SK-N-SH (cell line): ENCODE data around the gene FLNA. TPM values are rescaled to one million over a fixed set of nuclear protein-coding genes. Genes with fewer than 3 reads are reported as not detected.
"Not testable (repeated sequence)": the region's sequence is repeated elsewhere in the genome, so short reads cannot be mapped to it uniquely, and the experiment has no call there.

Experiments
- CTCF ChIA-PET: fragments of 300-600, 350-600 bp; formaldehyde crosslinking; extraction: SDS; loops from one replicate; lab custom pipeline; 2021; lab: Yijun Ruan, JAX
- POLR2A ChIA-PET: fragments of 350-600 bp; sonication (Branson Sonifier 250); formaldehyde crosslinking; extraction: SDS; loops from one replicate; lab custom pipeline; 2020; ENCODE audit warnings: antibody characterized with exemption, inconsistent platforms; lab: Yijun Ruan, JAX
- DNase-seq: peaks from one replicate; pipeline ENCODE4 v3.0.0; 2012
- H2AFZ ChIP-seq: fragments of 200-600 bp; sonication (generic); 2 replicates; pipeline ENCODE4 v1.8.1; 2016; ENCODE audit warnings: antibody characterized with exemption, mild to moderate bottlenecking, low read depth
- H3F3A ChIP-seq: fragments of 200-600 bp; sonication (generic); replicated peaks from 2 replicates; pipeline ENCODE3; 2016; ENCODE audit warnings: antibody characterized with exemption, mild to moderate bottlenecking; ENCODE audit not compliant: insufficient read depth
- H3K27ac ChIP-seq, 2 experiments: fragments of 200-500 bp in 1 of 2; fragments of 200-600 bp in 1 of 2; sonication (Bioruptor generic) in 1 of 2; sonication (generic), shearing (Covaris generic) in 1 of 2; 2 replicates each; pipeline versions ENCODE4 v1.5.1 to v1.6.1; 2014 to 2016; ENCODE audit warnings: low read depth in 2 of 2, inconsistent platforms in 1 of 2, low read length in 1 of 2, mild to moderate bottlenecking in 1 of 2, mixed read lengths in 1 of 2
- H3K27me3 ChIP-seq: fragments of 200-600 bp; sonication (generic), shearing (Covaris generic); 2 replicates; pipeline ENCODE4 v1.6.1; 2016; ENCODE audit warnings: mixed run types; ENCODE audit not compliant: insufficient read depth
- H3K36me3 ChIP-seq, 2 experiments: fragments of 200-500 bp in 1 of 2; fragments of 200-600 bp in 1 of 2; sonication (Bioruptor generic) in 1 of 2; sonication (generic) in 1 of 2; replicated peaks in 1 of 2; 2 replicates each; pipeline versions ENCODE3 to v1.5.1; 2014 to 2016; ENCODE audit warnings: low read length in 1 of 2, mild to moderate bottlenecking in 1 of 2; ENCODE audit not compliant: insufficient read depth in 2 of 2, control insufficient read depth in 1 of 2
- H3K4me1 ChIP-seq, 2 experiments: fragments of 200-500 bp in 1 of 2; fragments of 200-600 bp in 1 of 2; sonication (Bioruptor generic) in 1 of 2; sonication (generic), shearing (Covaris generic) in 1 of 2; 2 replicates each; pipeline versions ENCODE4 v1.5.1 to v1.6.1; 2014 to 2016; ENCODE audit warnings: low read depth in 1 of 2, low read length in 1 of 2, mixed run types in 1 of 2; ENCODE audit not compliant: insufficient read depth in 2 of 2, control insufficient read depth in 1 of 2
- H3K4me2 ChIP-seq: fragments of 200-600 bp; sonication (generic), shearing (Covaris generic); 2 replicates; pipeline ENCODE4 v1.6.1; 2017; ENCODE audit warnings: mixed run types
- H3K4me3 ChIP-seq, 2 experiments: fragments of 200-500 bp in 1 of 2; fragments of 200-600 bp in 1 of 2; sonication (Bioruptor generic) in 1 of 2; sonication (generic), shearing (Covaris generic) in 1 of 2; 2 replicates each; pipeline versions ENCODE4 v1.5.1 to v1.8.1; 2014 to 2016; ENCODE audit warnings: low read depth in 2 of 2, inconsistent platforms in 1 of 2, low read length in 1 of 2, mild to moderate bottlenecking in 1 of 2, mixed read lengths in 1 of 2, moderate library complexity in 1 of 2
- H3K79me2 ChIP-seq: fragments of 200-600 bp; sonication (generic); 2 replicates; pipeline ENCODE4 v1.8.1; 2017; ENCODE audit warnings: mild to moderate bottlenecking; ENCODE audit not compliant: insufficient read depth
- H3K9ac ChIP-seq: fragments of 200-600 bp; sonication (generic); 2 replicates; pipeline ENCODE4 v1.6.1; 2017; ENCODE audit warnings: mixed run types
- H3K9me2 ChIP-seq: fragments of 200-600 bp; sonication (generic); 2 replicates; pipeline ENCODE4 v1.6.1; 2017; ENCODE audit warnings: mixed run types
- H3K9me3 ChIP-seq: fragments of 200-600 bp; sonication (generic); 2 replicates; pipeline ENCODE4 v1.6.1; 2017; ENCODE audit warnings: mixed run types, mild to moderate bottlenecking, moderate library complexity
- H4K20me1 ChIP-seq: fragments of 200-600 bp; sonication (generic); 2 replicates; pipeline ENCODE4 v1.6.1; 2017; ENCODE audit warnings: mild to moderate bottlenecking, mixed run types; ENCODE audit not compliant: insufficient read depth
- CHD2 ChIP-seq: fragments of 150-350 bp; IDR thresholded peaks from 2 replicates; pipeline ENCODE4 v1.6.1; 2018; ENCODE audit warnings: low read length; ENCODE audit not compliant: partially characterized antibody
- EZH2phosphoT487 ChIP-seq: fragments of 200-600 bp; sonication (generic); IDR thresholded peaks from 2 replicates; pipeline ENCODE4 v1.6.1; 2017; ENCODE audit warnings: low read depth, mixed run types, mild to moderate bottlenecking, antibody characterized with exemption, moderate library complexity, borderline replicate concordance
- FOXJ3 ChIP-seq: sonication (generic); formaldehyde crosslinking; IDR thresholded peaks from 2 replicates; pipeline ENCODE4 v1.5.1; 2020; ENCODE audit warnings: mild to moderate bottlenecking, missing genetic modification reagents
- JUND ChIP-seq: IDR thresholded peaks from 2 replicates; pipeline ENCODE4 v1.4.0; 2012
- NFIC ChIP-seq: IDR thresholded peaks from 2 replicates; pipeline ENCODE4 v1.4.0; 2012; ENCODE audit warnings: borderline replicate concordance
- RFX5 ChIP-seq: IDR thresholded peaks from 2 replicates; pipeline ENCODE4 v1.6.1; 2012; ENCODE audit warnings: mild to moderate bottlenecking, improper control_type of control experiment, low read length
- SIN3A ChIP-seq: IDR thresholded peaks from 2 replicates; pipeline ENCODE4 v1.6.1; 2012; ENCODE audit warnings: low read depth, mild to moderate bottlenecking, low read length, moderate library complexity, borderline replicate concordance
- TCF12 ChIP-seq: IDR thresholded peaks from 2 replicates; pipeline ENCODE4 v1.4.0; 2012
- USF2 ChIP-seq: fragments of 150-350 bp; IDR thresholded peaks from 2 replicates; pipeline ENCODE4 v1.6.1; 2017; ENCODE audit warnings: antibody characterized with exemption, low read length, low read depth, borderline replicate concordance
- WGBS: methylation state at CpG from one replicate; pipeline ENCODE4 v1.1.6; 2017; ENCODE audit warnings: low lambda C conversion rate; 5-methylcytosine and 5-hydroxymethylcytosine counted together
- polyA plus RNA-seq, 3 experiments: library from polyadenylated mRNA; depleted of rRNA; stranded (reverse); fragments of >200 nt; gene quantifications; 2 replicates each; pipeline ENCODE4 v1.2.3, GENCODE V29; 2012
- TF ChIP-seq, protein P1 (sequence below): IDR thresholded peaks from 2 replicates; pipeline ENCODE4; 2012
- TF ChIP-seq, protein P2 (sequence below): fragments of 150-350 bp; IDR thresholded peaks from 2 replicates; pipeline ENCODE4 v1.6.1; 2016; ENCODE audit warnings: mild to moderate bottlenecking, low read depth, low read length

The FLNA gene
- polyA plus RNA-seq, 1 of the 3 experiments (the other 2 are of a cell fraction) = 550 TPM

DNA sequence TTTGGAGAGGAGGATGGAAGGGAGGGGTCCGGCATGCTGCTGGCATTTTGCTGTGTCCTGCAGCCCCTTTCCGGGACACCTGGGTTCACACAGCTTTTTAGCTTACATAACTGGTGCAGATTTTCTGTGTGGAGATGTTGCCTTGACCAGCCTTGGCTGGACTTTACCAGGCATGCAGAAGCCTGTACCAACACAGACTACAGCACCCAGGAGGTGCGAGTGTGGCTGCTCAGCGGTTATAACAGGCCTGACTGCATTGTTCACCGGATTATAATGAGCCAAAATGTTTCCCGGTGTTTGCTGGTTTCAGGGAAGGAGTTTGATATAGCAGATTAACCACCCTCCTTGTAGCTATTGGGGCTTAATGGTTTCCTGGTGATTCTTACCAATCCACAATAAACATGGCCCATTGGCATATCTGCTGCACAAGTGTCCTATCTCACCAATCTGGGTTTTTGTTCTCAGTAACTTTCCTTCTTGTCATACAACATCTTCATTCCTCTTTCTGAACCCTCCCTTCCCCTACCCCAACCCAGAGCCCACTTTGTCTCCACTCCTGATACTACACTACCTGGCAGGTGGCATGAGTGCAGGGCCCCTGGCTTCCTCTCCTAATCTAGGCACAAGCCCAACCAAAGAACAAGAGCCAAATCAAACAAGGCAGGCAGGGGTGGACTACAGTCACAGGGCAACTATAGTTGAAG, 27.6 kb upstream of the FLNA start:
- no peaks in the 10 kb centered on the region for H3K9me3 ChIP-seq
- ChIA-PET CTCF (interaction anchor here (0.7 kb wide), 1 partner anchor 18 kb away, joined by 3 read pairs; no protein-coding TSS in a partner anchor), POLR2A (interaction anchor here (3.3 kb wide), 1 partner anchor 9 kb away, joined by 25 read pairs; the partner anchor contains the start of genes DNASE1L1 and TAFAZZIN)
- H2AFZ ChIP-seq = no peak overlapping the region
- WGBS = 36% methylated on average over 6 of the region's 6 CpGs
- H3K9ac ChIP-seq = no peak overlapping the region
- H3K27me3 ChIP-seq = no peaks in the 10 kb centered on the region
- peaks cover 0 to 6% of the 10 kb centered on the region in 2 experiments; a peak in 1 of 4 replicates for H3K4me1 ChIP-seq
- DNase-seq = no peak
- peaks cover 24% of the 10 kb centered on the region for H3K79me2 ChIP-seq
- H3K27ac ChIP-seq = peak overlapping the region in 1 of 2 experiments; percentile 96; a peak in 1 of 4 replicates
- H3K9me2 ChIP-seq = no peaks in the 10 kb centered on the region
- H3F3A ChIP-seq = peaks cover 41% of the 10 kb centered on the region
- 0 out of 2 replicates have a peak, but pooled peaks have one; percentile 1 for TF ChIP-seq JUND
- no peak for TF ChIP-seq USF2
- no peak overlapping the region for H3K4me3 ChIP-seq
- peaks cover 34% of the 10 kb centered on the region for H4K20me1 ChIP-seq
- peaks cover 16 to 18% of the 10 kb centered on the region in 2 experiments for H3K36me3 ChIP-seq
- H3K4me2 ChIP-seq = no peak overlapping the region

- Histone ChIP-seq H3K4me2 (no peak overlapping the region), H3K4me3 (no peak overlapping the region), H3K9ac (no peak overlapping the region), H3K27ac (peak overlapping the region in 1 of 2 experiments; percentile 96; a peak in 1 of 4 replicates), H3K4me1 (peaks cover 0 to 6% of the 10 kb centered on the region in 2 experiments; a peak in 1 of 4 replicates), H3F3A (peaks cover 41% of the 10 kb centered on the region), H3K79me2 (peaks cover 22% of the 10 kb centered on the region), H3K9me3 (no peaks in the 10 kb centered on the region), H3K27me3 (no peaks in the 10 kb centered on the region), H3K9me2 (no peaks in the 10 kb centered on the region), H2AFZ (no peak overlapping the region), H4K20me1 (peaks cover 34% of the 10 kb centered on the region), H3K36me3 (peaks cover 16 to 18% of the 10 kb centered on the region in 2 experiments)
- 26% methylated on average over 6 of the region's 6 CpGs for WGBS
- POLR2A ChIA-PET = interaction anchor here (1.0 to 3.3 kb wide), 4 partner anchors 10 to 85 kb away, joined by 3 to 25 read pairs (median 5); partner anchors contain the start of genes DNASE1L1, TAFAZZIN and UBL4A
- CTCF ChIA-PET = interaction anchor here (0.7 kb wide), 1 partner anchor 19 kb away, joined by 3 read pairs; no protein-coding TSS in a partner anchor
- TF ChIP-seq CHD2 (no peak), FOXJ3 (no peak), NFIC (no peak), SIN3A (peak; percentile 71; the same call in 1 of the 2 replicates), TCF12 (no peak), USF2 (no peak), RFX5 (no peak), EZH2phosphoT487 (no peak)
- TF ChIP-seq, protein P1, sequence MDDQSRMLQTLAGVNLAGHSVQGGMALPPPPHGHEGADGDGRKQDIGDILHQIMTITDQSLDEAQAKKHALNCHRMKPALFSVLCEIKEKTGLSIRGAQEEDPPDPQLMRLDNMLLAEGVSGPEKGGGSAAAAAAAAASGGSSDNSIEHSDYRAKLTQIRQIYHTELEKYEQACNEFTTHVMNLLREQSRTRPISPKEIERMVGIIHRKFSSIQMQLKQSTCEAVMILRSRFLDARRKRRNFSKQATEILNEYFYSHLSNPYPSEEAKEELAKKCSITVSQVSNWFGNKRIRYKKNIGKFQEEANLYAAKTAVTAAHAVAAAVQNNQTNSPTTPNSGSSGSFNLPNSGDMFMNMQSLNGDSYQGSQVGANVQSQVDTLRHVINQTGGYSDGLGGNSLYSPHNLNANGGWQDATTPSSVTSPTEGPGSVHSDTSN = peak; percentile 29
- TF ChIP-seq, protein P2, sequence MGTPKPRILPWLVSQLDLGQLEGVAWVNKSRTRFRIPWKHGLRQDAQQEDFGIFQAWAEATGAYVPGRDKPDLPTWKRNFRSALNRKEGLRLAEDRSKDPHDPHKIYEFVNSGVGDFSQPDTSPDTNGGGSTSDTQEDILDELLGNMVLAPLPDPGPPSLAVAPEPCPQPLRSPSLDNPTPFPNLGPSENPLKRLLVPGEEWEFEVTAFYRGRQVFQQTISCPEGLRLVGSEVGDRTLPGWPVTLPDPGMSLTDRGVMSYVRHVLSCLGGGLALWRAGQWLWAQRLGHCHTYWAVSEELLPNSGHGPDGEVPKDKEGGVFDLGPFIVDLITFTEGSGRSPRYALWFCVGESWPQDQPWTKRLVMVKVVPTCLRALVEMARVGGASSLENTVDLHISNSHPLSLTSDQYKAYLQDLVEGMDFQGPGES = no peak
- DNase-seq = no peak
Measured at GRCh38 chrX:154401045-154401799, 26.8 kb upstream of the FLNA start.

DNA sequence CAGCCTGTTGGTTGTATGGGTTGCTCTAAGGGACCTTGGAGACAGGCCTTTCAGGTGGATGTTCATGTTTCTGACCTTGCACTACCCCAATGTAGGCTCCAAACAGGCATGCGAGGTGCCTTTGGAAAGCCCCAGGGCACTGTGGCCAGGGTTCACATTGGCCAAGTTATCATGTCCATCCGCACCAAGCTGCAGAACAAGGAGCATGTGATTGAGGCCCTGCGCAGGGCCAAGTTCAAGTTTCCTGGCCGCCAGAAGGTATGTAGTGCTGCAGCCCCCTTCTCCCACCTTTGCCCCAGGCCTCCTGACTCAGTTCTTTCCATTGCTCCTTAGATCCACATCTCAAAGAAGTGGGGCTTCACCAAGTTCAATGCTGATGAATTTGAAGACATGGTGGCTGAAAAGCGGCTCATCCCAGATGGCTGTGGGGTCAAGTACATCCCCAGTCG, 26.0 kb upstream of the FLNA start:
- not testable (repeated sequence) for DNase-seq, H2AFZ ChIP-seq, H3K9me2 ChIP-seq, H3K9me3 ChIP-seq, H3K27me3 ChIP-seq, H3K4me1 ChIP-seq
- CTCF ChIA-PET = interaction anchor here (1.0 to 1.1 kb wide), 2 partner anchors 9 to 19 kb away, joined by 3 to 5 read pairs; partner anchors contain the start of gene DNASE1L1
- Histone ChIP-seq H3K36me3 (peaks cover 16 to 18% of the 10 kb centered on the region in 2 experiments), H4K20me1 (peaks cover 34% of the 10 kb centered on the region), H3K4me3 (peak overlapping the region; percentile 81), H3K9ac (peak overlapping the region; percentile 100; the same call in 1 of the 2 replicates), H3K27ac (peak overlapping the region in 1 of 2 experiments; percentile 96; a peak in 2 of 4 replicates), H3F3A (peaks cover 41% of the 10 kb centered on the region), H3K79me2 (peaks cover 22% of the 10 kb centered on the region), H3K4me2 (peak overlapping the region; percentile 77)
- POLR2A ChIA-PET = interaction anchor here (1.0 to 3.3 kb wide), 4 partner anchors 11 to 127 kb away, joined by 3 to 25 read pairs (median 5); partner anchors contain the start of genes DNASE1L1, TAFAZZIN and UBL4A
- 40% methylated on average over 3 of the region's 6 CpGs for WGBS
